UCSD-AML1 (cell line): ENCODE results near the gene TRAF7.

Source experiments
- DNase-seq: peaks from one replicate; lab custom pipeline; 2025; ENCODE audit not compliant: unreplicated experiment; lab: John Stamatoyannopoulos, UW

The TRAF7 gene

DNA sequence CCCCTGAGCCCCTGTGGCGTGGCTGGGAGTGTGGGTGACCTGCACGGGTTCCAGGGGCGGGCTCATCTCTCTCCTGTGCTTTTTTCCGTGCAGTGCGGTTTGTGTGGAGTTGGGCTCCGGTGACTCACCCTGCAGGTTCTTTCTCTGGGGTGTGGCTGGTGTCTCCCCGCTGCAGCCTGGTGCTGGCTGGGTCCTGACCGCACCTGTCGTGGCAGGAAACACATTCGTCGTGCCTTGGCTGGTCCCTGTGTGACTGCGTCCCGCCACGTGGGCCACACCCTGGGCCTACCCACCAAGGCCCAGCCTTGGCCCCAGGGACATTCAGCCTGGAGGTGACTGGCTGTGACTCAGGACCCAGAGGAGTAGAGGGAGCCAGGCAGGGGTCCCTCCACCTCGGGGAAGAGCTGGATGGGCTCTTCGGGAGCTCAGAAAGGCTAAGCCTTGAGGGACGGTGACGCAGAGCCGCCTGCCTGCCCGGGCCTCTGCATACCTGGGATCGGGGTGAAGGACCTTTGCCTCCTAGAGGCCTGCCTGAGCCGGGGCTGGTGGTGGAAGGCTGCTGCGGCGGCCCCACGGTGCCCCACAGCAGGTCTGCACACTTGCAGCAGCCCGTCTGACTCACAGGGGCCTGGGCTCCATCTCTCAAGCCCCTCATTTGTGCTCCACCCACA lies 7.8 kb downstream of the TRAF7 start:
- DNase-seq, result no peak

DNA sequence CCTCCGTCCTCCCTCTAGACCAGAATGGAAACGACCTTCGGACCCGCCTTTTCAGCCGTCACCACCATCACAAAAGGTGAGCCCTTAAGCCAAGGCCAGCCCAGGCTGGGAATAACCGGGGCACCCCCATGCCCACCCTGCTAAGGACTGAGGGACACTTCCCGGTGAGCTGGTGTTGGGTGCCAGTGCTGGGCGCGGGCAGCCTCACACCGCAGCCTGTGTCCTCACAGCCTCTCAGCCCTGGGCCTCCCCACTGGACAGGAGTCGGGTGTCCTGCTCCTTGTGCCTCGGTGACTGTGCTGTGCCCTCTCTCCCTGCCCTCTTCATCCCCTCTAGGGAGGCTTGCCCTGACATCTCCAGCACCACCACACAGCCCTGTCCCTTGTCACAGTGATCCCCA lies 10.3 kb downstream of the TRAF7 start:
- DNase-seq, result no peak

DNA sequence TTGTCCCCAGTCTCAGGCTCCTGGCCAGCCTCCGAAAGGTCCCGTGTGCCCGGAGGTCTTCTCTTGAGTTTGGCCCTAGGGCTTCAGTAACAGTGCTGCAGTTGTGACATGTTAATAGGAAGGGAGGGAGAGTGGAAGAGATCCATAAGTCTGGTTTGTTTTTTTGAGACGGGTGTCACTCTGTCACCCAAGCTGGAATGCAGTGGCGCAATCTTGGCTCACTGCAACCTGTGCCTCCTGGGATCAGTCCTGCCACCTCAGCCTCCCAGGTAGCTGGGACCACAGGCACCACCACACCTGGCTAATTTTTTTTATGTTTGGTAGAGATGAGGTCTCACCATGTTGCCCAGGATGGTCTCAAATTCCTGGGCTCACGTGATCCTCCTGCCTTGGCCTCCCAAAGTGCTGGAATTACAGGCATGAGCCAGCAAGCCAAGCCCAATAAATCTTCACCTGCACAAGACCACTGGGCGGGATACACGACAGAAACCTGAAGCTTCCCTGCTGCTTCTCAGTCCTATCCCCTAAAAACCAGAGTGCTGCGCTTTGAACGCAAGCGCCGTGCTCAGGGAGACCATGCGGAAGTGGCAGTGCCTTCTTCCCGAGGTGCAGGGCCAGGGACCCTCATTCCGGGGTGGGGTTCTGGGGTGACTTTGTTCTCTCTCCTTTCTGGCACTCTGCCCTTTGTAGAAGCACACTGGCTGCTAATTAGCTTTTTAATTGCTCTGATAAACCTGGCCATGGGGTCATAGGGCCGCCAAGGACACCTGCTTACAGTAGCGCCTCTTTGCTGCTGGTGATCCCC lies 10.9 kb downstream of the TRAF7 start:
- DNase-seq, result no peak

DNA sequence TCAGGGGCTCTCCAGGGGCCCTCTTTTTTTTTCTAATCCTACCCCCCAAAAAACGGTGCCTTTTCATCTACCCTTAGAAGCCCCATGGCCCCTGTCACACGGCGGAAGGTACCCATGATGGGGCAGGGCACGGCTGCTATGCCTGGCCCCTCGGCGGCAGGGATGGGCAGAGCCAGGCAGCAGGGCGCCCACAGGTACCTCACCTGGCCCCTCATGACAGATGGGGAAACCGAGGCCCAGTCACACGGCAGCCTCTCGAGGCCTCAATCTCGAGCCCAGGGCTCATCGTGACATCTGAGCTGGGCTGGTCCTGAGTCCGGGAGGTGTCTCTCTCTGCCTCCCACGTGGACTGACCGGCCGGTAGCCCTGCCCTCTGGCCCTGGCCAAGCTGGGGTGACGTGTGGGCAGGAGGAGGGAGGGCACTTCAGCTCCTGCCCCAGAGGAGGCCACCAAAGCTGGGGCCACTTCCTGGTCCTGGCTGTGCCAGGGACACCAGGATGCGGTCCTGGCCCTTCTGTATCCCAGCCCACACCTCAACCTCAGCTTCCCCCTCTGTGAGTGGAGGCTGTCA lies 11.6 kb downstream of the TRAF7 start:
- DNase-seq, result no peak

DNA sequence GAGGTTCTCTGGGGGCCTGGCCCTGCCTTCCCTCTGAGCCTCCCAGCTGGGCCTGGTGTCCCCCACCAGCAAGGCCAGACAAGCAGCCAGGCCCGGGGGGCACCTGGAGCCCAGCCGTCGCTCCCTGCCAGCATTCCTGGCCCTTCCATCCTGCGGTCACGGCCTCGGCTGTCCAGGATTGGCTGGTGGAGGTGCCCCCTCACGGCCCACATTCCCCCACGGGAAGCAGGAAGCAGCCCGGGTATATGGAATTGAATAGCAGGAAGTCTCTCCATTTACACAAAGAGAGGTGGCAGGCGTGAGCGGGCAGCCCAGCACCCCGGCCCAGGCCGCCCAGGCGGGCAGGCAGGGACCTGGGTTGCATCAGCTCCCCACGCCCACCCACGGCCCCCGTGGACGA lies 14.5 kb downstream of the TRAF7 start:
- no peak for DNase-seq

DNA sequence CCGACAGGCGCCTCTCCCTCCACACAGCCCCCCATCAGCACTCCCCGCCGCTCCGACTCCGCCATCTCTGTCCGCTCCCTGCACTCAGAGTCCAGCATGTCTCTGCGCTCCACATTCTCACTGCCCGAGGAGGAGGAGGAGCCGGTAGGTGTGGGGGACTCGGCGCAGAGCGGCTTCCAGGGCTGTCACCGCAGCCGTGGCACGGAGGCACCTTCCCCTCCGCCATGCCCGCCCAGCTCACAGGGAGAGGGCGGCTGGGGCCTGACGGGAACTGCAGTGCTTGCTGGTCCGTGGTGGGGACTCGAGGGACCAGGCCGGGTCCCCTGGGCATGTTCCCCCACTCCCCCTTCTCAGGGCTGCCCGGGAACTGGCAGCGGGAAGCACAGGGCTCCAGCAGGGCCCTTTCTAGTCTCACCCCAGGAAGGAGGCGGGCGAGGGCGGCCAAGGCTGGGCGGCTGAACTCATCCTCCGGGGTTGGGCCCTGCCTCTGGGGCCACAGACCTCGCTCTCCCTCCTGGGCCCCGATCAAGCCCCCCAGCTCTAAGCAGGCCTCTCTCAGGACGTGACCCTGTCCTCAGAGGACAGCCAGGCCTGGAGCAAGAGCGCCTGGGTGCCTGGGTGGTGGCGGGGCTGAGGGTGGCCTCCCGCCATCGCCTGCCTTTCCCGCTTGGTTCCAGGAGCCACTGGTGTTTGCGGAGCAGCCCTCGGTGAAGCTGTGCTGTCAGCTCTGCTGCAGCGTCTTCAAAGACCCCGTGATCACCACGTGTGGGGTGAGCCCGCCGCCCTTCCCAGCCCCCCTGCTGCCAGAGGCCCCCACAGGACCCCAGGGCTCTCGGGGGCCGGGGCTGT lies 15.2 kb downstream of the TRAF7 start:
- DNase-seq, result no peak

DNA sequence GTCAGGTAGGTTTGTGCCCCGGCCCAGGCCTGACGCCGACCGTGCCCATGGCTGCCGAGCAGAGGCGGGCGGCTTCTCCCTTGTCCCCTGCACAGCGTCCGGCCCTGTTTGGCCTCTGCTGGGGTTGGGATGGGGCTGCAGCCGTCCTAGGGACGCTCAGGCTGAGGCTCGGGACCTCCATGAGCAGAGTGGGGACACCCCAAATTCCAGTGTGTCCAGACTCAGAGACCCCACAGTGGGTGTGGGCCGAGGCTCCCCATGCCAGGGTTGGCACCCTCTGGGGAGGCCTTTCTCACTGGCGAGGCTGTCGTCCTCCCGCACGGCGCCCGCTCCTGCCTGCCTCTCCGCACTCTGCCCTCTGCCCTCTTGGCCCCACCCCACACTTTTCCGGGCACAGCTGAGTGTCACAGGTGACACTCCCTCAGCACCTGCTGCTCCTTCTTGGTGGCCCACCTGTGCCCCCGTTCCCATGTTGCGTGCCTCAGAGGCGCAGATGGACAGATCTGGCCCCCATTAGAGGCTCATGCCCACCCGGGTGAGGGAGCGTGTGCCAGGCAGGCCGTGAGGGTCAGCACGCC lies 16.1 kb downstream of the TRAF7 start:
- no peak for DNase-seq

DNA sequence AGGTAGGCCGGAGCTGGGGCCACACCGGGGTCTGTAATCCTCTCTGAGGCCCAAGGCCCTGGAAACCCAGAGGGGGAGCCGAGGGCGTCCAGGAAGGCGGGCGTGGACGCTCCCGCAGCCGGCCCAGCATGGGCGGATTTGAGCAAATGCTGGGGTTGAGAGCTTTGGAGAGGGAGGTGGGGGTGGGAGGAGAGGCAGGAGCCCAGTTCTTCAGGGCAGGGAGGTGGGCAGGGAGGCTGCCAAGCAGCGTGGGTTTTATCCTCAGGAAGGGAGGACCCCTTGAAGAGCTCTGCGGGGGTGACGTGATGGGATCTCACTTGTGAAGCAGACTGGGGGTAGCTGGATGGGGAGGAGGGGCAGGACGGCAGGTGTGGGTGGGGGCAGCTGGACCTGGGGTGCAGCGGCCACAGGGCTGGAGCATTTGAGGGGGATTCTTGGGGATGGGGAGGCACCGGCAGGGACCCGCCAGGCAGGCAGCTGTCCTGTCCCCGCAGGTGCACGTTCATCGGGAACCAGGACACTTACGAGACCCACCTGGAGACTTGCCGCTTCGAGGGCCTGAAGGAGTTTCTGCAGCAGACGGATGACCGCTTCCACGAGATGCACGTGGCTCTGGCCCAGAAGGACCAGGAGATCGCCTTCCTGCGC lies 17.2 kb downstream of the TRAF7 start:
- no peak for DNase-seq

DNA sequence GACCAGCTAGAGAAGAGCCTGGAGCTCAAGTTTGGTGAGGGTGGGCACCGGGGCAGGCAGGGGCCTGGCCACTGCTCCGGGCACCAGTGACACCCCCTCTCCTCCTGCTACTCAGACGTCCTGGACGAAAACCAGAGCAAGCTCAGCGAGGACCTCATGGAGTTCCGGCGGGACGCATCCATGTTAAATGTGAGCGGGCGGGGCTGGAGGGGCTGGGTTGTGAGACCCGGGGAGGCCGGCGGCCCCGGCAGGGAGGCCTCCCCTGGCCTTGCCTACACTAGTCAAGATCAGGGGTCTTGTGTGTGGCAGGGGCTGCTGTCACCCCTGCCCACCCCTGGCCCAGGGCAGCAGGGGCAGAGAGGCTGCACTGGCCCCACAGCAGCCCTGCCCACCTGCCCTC lies 17.8 kb downstream of the TRAF7 start:
- DNase-seq, result no peak

DNA sequence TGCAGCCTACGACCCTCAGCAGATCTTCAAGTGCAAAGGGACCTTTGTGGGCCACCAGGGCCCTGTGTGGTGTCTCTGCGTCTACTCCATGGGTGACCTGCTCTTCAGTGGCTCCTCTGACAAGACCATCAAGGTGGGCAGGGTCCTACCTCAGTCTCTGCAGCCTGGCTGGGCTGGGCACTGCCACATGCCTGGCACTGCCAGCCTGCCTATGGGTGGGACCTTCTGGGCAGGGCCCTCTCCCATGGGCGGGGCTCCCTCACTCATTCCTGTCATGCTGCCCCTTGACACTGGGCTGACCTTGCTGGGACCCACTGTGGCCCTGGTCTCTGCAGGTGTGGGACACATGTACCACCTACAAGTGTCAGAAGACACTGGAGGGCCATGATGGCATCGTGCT lies 18.3 kb downstream of the TRAF7 start:
- DNase-seq, result no peak

DNA sequence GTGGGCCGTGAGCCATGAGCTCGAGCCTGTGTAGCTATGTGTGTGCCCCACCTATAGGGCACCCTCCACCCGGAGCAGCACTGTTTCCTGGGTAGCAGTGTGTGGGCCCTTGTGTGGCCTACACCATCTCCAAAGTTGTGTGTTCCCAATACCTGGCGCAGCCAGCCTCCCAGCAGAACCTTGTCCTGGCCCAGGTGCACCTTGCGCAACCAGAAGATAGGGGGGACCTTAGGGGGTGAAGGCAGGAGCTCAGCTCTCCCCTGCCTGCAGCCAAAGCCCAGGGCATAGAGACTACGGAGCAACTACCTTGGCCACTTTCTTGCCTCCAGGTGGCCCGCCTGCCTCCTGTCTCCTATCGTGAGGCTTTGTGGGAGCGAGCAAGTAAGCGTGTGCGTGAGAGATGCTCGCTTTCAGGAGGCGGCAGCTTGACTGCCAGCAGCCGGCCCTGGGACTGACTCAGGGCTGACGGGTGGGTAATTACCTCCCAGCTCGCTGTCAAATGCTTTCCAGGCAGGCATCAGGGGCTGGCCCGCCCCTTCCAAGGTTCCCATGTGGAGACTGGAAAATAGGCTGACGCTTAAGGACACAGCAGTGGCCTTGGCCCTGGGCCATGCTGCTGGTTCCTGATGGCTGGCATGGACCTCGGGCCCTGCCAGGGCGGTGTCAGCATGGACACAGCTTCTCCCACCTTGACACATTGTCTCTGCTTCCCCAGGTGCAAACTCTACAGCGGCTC lies 19.0 kb downstream of the TRAF7 start:
- DNase-seq, result no peak

DNA sequence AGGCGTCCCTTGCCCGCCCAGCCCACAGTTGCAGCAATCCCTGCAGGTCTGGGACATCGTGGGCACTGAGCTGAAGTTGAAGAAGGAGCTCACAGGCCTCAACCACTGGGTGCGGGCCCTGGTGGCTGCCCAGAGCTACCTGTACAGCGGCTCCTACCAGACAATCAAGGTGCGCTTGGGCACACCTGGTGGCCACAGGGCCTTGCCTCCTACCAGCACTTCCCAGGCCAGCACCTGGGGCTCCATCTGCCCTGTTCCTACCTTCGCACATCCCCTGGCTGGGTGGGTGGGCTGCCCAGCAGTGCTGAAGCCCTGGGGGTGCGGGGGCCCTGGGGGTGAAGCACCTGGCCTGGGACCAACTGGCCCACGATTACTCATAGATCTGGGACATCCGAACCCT lies 19.9 kb downstream of the TRAF7 start:
- DNase-seq, result no peak

DNA sequence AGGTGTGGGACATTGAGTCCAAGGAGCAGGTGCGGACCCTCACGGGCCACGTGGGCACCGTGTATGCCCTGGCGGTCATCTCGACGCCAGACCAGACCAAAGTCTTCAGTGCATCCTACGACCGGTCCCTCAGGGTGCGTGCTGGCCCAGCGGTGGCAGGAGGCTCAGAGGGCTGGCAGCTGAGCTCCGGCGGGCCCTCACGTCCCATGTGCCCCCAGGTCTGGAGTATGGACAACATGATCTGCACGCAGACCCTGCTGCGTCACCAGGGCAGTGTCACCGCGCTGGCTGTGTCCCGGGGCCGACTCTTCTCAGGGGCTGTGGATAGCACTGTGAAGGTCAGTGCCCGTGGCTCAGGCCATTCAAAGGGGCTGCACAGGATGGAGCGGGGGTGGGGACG lies 20.5 kb downstream of the TRAF7 start:
- DNase-seq, result no peak

DNA sequence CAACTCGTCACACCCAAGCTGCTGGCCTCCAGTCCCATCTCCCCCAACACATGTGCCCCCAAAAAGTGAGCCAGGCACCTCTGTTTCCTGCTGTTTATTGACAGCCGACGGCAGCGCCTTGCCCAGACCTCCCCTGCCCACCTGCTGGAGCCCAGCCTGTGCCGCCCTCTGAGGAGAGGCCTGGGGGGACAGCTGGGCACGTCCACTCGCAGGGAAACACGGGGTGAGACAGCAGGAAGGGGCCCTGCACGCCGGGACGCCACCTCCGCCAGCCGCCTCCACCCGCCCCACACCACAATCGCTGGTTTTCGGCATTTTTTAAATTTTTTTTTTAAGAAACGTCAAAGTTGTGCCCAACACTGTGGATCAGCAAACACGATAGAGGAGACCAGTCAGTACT lies 21.5 kb downstream of the TRAF7 start:
- no peak for DNase-seq

DNA sequence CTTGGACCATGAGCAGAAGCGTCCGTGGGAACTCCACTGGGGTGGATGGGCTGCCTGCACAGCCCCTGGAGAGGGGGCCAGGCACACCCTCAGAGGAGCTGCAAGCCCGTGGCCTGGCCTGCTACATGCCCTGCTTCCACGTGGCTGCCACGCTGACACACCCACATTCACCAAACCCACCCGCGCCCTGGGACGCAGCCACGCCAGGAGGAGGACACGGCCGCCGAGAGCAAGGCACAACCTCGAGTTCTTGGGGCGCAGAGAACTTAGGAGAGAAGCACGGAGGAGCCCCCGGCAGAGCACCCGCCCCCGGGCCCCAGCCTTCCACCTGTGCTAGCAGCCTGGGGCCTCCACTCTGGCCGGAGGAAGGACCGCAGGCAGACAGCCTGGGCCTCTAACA lies 22.0 kb downstream of the TRAF7 start:
- DNase-seq, result no peak

DNA sequence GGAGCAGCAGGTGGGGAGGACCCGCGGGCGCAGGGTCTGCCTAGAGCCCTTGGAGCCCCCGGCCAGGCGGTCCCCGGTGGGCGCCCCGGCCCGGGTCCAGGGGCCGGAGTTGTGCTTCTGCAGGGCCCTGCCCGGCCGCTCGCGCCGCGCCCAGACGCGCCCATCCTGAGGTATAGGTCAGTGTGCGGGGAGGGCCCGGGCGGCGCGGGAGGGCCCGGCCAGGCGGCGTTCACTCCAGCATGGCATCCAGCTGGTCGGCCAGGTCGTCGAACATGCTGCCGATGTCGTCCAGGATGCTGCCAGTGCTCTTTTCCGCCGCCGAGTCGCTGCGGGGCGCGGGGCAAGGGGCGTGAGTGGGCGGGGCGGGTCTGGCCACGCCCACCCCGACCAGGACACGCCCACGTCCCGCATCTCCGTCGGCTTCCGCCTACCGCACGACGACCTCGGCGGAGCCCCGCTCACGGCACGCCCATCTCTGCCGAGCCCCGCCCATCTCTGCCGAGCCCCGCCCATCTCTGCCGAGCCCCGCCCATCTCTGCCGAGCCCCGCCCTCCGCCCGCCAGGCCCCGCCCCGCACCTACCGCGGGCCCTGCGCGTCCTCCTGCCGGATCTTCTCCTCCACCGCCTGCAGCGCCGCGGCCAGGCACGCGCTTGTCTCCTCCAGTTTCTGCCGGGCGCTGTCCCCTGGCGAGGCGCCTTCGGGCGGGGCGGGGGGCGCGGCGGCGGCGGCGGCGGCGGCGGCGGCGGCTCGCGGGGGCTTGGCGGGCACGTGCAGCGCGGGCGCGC lies 22.9 kb downstream of the TRAF7 start:
- DNase-seq, result no peak

DNA sequence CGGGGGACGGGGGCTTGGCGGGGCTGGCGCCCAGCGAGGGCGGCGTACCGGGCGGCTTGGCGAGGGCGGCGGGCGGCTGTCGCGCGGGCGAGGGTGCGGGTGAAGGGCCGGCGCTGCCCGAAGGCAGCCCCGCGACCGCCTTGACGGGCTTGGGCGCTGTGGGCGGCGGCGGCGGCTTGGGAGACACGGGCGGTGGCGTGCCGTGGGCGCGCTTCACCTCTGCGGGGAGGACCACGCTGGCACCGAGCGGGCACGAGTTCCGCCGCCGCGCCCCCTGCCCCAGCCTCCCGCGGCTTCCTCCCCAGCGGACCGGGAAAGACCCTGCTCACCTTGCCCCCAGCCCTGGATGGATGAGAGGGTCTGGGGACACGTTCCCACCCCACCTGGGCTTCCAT lies 23.5 kb downstream of the TRAF7 start:
- DNase-seq, result no peak

DNA sequence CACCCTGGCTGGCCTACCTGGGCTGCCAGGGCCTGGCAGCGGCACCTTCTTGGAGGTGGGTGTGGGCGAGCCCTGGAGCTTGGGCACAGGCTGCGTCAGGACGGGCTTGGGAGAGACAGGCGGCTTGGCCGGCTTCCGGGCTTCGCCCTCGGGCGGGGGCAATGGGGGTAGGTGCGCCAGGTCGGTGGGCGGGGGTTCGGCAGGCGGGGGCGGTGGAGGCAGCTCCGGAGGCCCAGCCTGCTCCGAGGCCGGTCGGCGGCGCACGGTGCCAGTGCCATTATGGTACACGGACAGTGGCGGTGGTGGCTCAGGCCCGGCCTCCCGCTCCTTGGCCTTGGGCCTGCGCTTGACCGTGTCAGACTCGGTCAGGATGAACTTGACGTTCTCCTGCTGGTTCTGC lies 24.0 kb downstream of the TRAF7 start:
- no peak for DNase-seq

DNA sequence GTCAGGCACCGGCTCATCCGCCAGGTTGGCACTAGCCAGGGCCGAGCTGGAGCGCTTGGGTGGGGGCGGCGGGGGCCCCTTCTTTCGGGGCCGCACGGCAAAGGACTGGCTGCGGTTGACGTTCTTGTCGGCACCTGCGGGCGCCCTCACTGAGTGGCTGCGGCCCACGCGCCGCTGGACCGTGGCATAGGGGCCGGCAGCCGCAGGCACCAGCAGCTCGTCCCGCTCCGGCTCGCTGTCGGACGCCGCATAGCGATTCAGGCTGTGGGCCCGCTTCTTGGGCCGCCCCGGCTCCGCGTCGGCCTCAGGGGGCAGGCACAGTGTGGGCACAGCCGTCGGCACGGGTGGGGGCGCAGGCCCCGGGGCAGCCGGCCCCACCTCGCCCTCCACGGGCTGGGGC lies 24.9 kb downstream of the TRAF7 start:
- no peak for DNase-seq
